Gastrocnemius medialis (tissue), 4 donors: ENCODE data around the gene SMAD6.

ENCODE experiments used
- CTCF ChIP-seq, 5 experiments: fragments of 450-650 bp in 3 of 5; fragments of 200-600 bp in 2 of 5; sonication (generic) in 2 of 5; IDR thresholded peaks in 4 of 5; conservative IDR thresholded peaks in 1 of 5; 1 replicate in 4 of 5; 2 replicates in 1 of 5; pipeline ENCODE4 v1.5.1; 2016 to 2019; ENCODE audit warnings: antibody characterized with exemption in 5 of 5, mild to moderate bottlenecking in 3 of 5, moderate library complexity in 3 of 5
- POLR2A ChIP-seq, 2 donors: fragments of 450-650 bp; IDR thresholded peaks; one replicate each; pipeline ENCODE4 v1.6.1; 2017; ENCODE audit warnings: antibody characterized with exemption in 2 of 2, mild to moderate bottlenecking in 2 of 2, moderate library complexity in 2 of 2

DNA sequence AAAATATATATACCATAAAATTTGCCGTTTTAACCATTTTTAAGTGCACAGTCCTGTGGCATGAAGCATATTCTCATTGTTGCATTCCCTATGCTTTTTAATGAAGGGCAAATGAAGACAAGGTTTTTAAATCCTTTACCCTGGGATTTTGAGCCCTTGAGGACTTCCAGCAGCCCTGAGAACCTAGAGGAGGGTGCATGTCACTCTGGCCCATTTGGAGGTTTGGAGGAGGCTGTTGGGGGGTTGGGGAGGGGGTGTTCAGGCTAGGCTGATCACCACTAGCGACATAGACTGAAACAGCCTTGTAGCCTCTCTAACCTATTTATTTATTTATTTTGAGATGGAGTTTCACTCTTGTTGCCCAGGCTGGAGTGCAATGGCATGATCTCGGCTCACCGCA, 86.0 kb downstream of the SMAD6 start:
- no peak for TF ChIP-seq POLR2A (IDR thresholded peaks at IDR 0.05)
- TF ChIP-seq CTCF (IDR thresholded peaks at IDR 0.05 in 4 of 5, conservative IDR thresholded peaks at IDR 0.05 in 1 of 5): no peak
